Activated T-helper 2 cell treated with anti-CD3 and anti-CD28 coated beads, Interferon-gamma antibody, Interleukin-2, Interleukin-4, amounts not matched to agents 10 μg/mL and 5 μg/mL and 100 μg/mL, durations not matched to agents 14 hours and 24 hours and 36 hours (primary cell): ENCODE results near the gene PPP2R2C. TPM values are rescaled to one million over a fixed set of nuclear protein-coding genes. Genes with fewer than 3 reads are reported as not detected.

ENCODE experiments used
- DNase-seq: peaks from one replicate; pipeline ENCODE4 v3.0.0; 2021; ENCODE audit warnings: low spot score
- H3K27ac Mint-ChIP-seq: one replicate; pipeline ENCODE4 v1.8.0; 2021; ENCODE audit warnings: mixed read lengths
- H3K27me3 Mint-ChIP-seq: one replicate; pipeline ENCODE4 v1.8.0; 2021; ENCODE audit warnings: low read depth, mixed read lengths
- H3K36me3 Mint-ChIP-seq: one replicate; pipeline ENCODE4 v1.8.0; 2021; ENCODE audit warnings: low read depth, mixed read lengths
- H3K4me1 Mint-ChIP-seq: one replicate; pipeline ENCODE4 v1.8.0; 2021; ENCODE audit warnings: low read depth, mixed read lengths
- H3K4me3 Mint-ChIP-seq: one replicate; pipeline ENCODE4 v1.8.0; 2021; ENCODE audit warnings: low read depth, mild to moderate bottlenecking, moderate library complexity, mixed read lengths
- H3K9me3 Mint-ChIP-seq: one replicate; pipeline ENCODE4 v1.8.0; 2021; ENCODE audit warnings: mixed read lengths
- intact Hi-C: fragments of 100-400 bp; cut with micrococcal nuclease; formaldehyde crosslinking; loops from one replicate; pipeline ENCODE4 v1.15.1; 2023
- total RNA-seq: library from RNA; stranded (reverse); gene quantifications from 2 replicates; pipeline ENCODE4 v1.2.3, GENCODE V29; 2022

Gene PPP2R2C
- total RNA-seq, 1 donor from 2014 or later: not detected

DNA sequence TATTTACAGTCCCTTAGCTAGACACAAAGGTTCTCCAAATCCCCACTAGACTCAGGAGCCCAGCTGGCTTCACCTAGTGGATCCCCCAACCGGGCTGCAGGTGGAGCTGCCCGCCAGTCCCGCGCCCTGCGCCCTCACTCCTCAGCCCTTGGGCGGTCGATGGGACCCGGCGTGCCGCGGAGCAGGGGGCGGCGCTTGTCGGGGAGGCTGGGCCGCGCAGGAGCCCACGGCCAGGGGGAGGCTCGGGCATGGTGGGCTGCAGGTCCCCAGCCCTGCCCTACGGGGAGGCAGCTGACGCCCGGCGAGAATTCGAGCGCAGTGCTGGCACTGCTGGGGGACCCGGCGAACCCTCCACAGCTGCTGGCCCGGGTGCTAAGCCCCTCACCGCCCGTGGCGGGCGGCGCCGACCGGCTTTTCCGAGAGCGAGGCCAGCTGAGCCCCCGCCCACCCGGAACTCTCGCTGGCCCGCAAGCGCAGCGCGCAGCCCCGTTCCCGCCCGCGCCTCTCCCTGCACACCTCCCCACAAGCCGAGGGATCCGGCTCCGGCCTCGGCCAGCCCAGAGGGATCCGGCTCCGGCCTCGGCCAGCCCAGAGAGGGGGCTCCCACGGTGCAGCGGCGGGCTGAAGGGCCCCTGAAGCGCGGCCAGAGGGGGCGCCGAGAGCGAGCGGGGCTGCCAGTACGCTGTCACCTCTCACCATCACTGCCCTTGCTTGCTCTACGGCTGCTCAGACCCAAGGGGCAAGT, 163.3 kb downstream of the PPP2R2C start:
- DNase-seq: no peak

DNA sequence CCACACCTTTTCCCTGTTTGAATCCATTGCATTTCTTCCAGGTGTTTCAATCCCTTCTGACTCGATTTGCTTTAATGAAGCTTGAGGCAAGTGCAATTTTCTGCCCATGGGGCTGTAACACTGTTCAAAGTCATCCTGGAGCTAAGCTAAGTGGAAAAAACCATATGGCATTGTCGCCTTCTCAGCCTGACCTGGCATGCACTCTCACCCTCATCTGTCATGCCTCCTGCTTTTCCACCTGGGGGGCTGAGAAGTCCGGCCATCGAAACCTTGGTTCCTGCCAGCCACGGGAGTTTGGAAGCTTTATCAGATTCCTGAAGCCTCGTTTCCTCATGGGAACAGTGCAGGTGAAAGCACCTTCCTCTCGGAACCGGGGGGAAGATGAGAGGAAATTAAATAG, 164.5 kb downstream of the PPP2R2C start:
- no peaks in the 10 kb centered on the region for H3K9me3 Mint-ChIP-seq
- intact Hi-C loops: no loop called here
- H3K4me3 Mint-ChIP-seq: no peak overlapping the region
- no peak for DNase-seq
- no peaks in the 10 kb centered on the region for H3K36me3 Mint-ChIP-seq
- H3K27ac Mint-ChIP-seq: no peak overlapping the region
- peaks cover 33% of the 10 kb centered on the region for H3K27me3 Mint-ChIP-seq
- H3K4me1 Mint-ChIP-seq: no peaks in the 10 kb centered on the region

More for the DNA sequence above, 163.3 kb downstream of the PPP2R2C start:
- H3K36me3 Mint-ChIP-seq: no peaks in the 10 kb centered on the region
- peaks cover 35% of the 10 kb centered on the region for H3K27me3 Mint-ChIP-seq
- intact Hi-C loops: no loop called here
- no peak overlapping the region for H3K4me3 Mint-ChIP-seq
- no peaks in the 10 kb centered on the region for H3K4me1 Mint-ChIP-seq
- H3K9me3 Mint-ChIP-seq: no peaks in the 10 kb centered on the region
- no peak overlapping the region for H3K27ac Mint-ChIP-seq

DNA sequence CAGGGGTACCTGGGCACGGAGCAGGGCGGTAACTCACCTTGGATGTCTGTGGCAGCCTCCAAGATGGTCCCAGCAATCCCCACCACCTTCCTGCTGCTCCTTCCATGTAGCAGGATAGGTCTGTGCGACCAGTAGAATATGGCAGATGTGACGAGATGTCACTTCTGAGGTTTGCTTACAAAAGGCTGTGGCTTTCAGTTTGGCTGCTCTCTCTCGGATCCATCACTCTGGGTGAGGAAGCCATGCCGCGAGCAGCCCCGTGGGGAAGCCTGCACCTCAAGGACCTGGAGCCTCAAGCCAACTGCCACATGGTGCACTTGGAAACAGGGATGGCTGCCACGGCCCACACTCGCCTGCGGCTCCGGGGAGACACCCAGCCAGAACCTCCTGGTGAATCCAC, 165.2 kb downstream of the PPP2R2C start:
- peaks cover 33% of the 10 kb centered on the region for H3K27me3 Mint-ChIP-seq
- no peak overlapping the region for H3K4me3 Mint-ChIP-seq
- no peak overlapping the region for H3K27ac Mint-ChIP-seq
- no peaks in the 10 kb centered on the region for H3K9me3 Mint-ChIP-seq
- H3K4me1 Mint-ChIP-seq: no peaks in the 10 kb centered on the region
- no peak for DNase-seq
- intact Hi-C loops: no loop called here
- no peaks in the 10 kb centered on the region for H3K36me3 Mint-ChIP-seq

DNA sequence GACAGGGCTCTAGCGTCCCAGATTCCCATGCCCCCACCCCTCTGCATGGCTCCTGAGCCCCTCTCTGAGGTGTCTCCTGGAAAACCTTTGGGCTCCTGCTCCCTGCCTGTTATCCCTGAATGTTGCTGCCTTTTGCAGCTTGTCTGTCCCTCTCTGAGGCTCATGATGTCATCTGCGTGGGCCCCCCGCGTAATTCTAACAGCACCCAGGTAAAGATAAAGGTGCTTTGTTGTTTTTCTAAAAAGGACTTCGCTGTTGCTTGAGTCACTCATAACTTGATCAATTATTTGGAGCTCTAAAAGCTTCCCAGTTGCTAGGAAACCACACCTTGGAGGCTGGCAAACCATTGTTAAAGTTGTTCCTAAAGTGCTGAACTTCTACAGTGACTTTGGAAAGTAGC, 166.1 kb downstream of the PPP2R2C start:
- H3K4me1 Mint-ChIP-seq: no peaks in the 10 kb centered on the region
- intact Hi-C loops: no loop called here
- no peak for DNase-seq
- no peaks in the 10 kb centered on the region for H3K36me3 Mint-ChIP-seq
- no peak overlapping the region for H3K4me3 Mint-ChIP-seq
- H3K9me3 Mint-ChIP-seq: no peaks in the 10 kb centered on the region
- H3K27me3 Mint-ChIP-seq: peaks cover 33% of the 10 kb centered on the region
- H3K27ac Mint-ChIP-seq: no peak overlapping the region

DNA sequence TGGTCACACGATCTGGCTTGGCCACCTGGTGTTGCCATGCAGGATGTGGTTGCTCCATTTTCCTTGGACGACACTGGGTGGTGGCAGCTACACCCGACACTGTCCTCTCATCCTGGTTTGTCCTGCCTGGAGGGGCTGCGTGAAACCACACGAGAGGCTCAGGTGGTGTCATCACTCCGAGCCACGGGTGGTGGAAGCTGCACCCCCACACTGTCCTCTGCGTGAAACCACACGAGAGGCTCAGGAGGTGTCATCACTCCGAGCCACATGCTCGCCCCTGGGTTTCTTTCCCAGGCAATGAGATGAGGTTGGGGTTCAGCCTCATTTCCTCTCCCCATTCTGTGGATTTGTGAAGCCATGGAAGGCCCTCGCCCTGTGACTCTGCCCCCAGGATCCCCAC, 168.5 kb downstream of the PPP2R2C start:
- intact Hi-C loops: no loop called here
- no peaks in the 10 kb centered on the region for H3K36me3 Mint-ChIP-seq
- H3K4me1 Mint-ChIP-seq: no peaks in the 10 kb centered on the region
- no peak overlapping the region for H3K27ac Mint-ChIP-seq
- H3K4me3 Mint-ChIP-seq: no peak overlapping the region
- no peak for DNase-seq
- H3K27me3 Mint-ChIP-seq: peaks cover 15% of the 10 kb centered on the region
- H3K9me3 Mint-ChIP-seq: no peaks in the 10 kb centered on the region

DNA sequence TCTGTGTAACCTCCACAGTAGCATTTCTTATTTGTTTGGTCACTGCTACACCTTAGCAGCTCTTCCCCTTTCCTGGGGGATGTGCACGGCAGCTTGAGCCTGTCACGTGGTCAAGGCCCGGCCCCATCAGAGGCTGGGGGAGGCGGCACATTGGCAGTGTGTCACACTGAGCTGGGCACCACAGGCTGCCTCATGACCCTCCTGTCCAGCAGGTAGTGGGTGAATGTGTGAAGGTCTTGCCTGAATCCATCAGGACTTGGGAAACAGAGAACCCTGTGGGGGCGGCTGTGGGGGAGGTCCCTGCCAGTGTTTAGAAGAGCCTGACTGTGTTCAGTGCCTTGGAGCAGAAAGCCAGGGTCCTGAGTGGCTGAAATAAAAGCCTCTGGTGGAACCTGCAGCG, 169.5 kb downstream of the PPP2R2C start:
- intact Hi-C loops: no loop called here
- Mint-ChIP-seq H3K4me1 (no peaks in the 10 kb centered on the region), H3K27me3 (peaks cover 6% of the 10 kb centered on the region), H3K4me3 (no peak overlapping the region), H3K36me3 (no peaks in the 10 kb centered on the region), H3K9me3 (no peaks in the 10 kb centered on the region), H3K27ac (no peak overlapping the region)
- DNase-seq: no peak

DNA sequence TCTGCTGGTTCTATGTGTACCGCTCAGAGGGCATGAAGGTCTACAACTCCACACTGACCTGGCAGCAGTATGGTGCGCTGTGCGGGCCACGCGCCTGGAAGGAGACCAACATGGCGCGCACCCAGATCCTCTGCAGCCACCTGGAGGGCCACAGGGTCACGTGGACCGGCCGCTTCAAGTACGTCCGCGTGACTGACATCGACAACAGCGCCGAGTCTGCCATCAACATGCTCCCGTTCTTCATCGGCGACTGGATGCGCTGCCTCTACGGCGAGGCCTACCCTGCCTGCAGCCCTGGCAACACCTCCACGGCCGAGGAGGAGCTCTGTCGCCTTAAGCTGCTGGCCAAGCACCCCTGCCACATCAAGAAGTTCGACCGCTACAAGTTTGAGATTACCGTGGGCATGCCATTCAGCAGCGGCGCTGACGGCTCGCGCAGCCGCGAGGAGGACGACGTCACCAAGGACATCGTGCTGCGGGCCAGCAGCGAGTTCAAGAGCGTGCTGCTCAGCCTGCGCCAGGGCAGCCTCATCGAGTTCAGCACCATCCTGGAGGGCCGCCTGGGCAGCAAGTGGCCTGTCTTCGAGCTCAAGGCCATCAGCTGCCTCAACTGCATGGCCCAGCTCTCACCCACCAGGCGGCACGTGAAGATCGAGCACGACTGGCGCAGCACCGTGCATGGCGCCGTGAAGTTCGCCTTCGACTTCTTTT, 170.5 kb downstream of the PPP2R2C start:
- H3K4me1 Mint-ChIP-seq: no peaks in the 10 kb centered on the region
- H3K4me3 Mint-ChIP-seq: no peak overlapping the region
- intact Hi-C loops: no loop called here
- peaks cover 6% of the 10 kb centered on the region for H3K27me3 Mint-ChIP-seq
- no peak for DNase-seq
- no peaks in the 10 kb centered on the region for H3K36me3 Mint-ChIP-seq
- no peak overlapping the region for H3K27ac Mint-ChIP-seq
- no peaks in the 10 kb centered on the region for H3K9me3 Mint-ChIP-seq

DNA sequence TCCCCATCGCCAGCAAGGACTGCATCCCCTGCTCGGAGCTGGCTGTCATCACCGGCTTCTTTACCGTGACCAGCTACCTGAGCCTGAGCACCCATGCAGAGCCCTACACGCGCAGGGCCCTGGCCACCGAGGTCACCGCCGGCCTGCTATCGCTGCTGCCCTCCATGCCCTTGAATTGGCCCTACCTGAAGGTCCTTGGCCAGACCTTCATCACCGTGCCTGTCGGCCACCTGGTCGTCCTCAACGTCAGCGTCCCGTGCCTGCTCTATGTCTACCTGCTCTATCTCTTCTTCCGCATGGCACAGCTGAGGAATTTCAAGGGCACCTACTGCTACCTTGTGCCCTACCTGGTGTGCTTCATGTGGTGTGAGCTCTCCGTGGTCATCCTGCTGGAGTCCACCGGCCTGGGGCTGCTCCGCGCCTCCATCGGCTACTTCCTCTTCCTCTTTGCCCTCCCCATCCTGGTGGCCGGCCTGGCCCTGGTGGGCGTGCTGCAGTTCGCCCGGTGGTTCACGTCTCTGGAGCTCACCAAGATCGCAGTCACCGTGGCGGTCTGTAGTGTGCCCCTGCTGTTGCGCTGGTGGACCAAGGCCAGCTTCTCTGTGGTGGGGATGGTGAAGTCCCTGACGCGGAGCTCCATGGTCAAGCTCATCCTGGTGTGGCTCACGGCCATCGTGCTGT, 171.2 kb downstream of the PPP2R2C start:
- no peaks in the 10 kb centered on the region for H3K36me3 Mint-ChIP-seq
- intact Hi-C loops: no loop called here
- no peak overlapping the region for H3K4me3 Mint-ChIP-seq
- no peaks in the 10 kb centered on the region for H3K4me1 Mint-ChIP-seq
- H3K27ac Mint-ChIP-seq: no peak overlapping the region
- no peak for DNase-seq
- H3K9me3 Mint-ChIP-seq: no peaks in the 10 kb centered on the region
- H3K27me3 Mint-ChIP-seq: no peaks in the 10 kb centered on the region

DNA sequence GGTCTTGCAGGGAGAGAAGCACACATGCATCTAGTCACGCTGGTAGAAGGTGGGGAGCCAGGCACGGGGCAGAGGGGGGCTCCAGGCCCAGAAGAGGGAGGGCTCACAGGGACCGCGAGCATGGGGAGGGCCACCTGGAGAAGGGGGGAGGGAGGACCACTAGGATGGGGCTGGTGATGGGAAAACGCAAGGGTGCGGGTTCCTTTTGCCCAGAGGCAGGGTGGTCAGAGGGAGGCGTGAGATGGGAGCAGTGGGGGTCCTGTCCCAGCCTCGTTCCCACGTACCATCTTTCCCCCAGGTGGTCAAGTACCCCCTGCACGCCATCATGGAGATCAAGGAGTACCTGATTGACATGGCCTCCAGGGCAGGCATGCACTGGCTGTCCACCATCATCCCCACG, 172.1 kb downstream of the PPP2R2C start:
- Mint-ChIP-seq H3K36me3 (no peaks in the 10 kb centered on the region), H3K4me1 (no peaks in the 10 kb centered on the region), H3K9me3 (no peaks in the 10 kb centered on the region), H3K27me3 (no peaks in the 10 kb centered on the region), H3K4me3 (no peak overlapping the region), H3K27ac (no peak overlapping the region)
- DNase-seq: no peak
- intact Hi-C loops: no loop called here

DNA sequence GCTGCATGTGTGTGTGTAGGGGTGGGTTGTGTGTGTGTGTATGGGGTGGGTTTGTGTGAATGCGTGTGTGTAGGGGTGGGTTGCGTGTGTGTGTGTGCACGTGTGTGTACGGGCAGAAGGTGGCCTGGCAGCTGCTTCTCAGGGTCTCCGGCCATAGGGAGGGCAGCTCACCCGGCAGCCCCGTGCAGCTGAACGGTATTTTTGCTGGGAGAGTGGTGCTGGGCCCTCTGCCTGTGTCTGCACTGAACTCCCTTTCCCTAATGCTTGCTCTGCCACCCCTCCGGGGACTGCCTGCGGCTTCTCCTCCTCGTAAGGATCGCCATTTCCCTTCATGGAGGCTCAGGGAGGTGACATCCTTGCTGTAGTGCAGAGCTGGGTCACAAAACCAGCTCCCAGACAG, 172.5 kb downstream of the PPP2R2C start:
- Mint-ChIP-seq H3K36me3 (no peaks in the 10 kb centered on the region), H3K9me3 (no peaks in the 10 kb centered on the region), H3K27me3 (no peaks in the 10 kb centered on the region), H3K4me3 (no peak overlapping the region), H3K27ac (no peak overlapping the region), H3K4me1 (no peaks in the 10 kb centered on the region)
- intact Hi-C loops: no loop called here
- no peak for DNase-seq

DNA sequence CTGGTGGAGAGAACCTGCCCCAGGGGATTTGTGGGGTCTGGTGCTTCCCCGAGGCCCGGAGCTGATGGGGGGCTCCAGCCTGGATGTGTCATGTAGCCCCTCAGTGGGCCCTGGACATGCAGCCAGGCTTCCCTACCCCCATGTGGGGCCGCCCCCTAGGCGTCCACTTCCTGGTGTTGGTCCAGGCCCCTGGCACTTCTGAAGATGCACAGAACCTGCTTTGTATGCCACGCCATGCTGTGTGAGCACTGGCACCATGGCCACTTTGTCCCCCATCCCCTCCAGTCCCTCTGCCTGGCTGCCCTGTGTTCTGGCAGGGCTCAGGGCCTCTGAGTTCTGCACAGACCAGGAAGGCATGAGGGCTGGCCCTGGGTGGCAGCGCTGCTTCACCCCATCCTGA, 173.6 kb downstream of the PPP2R2C start:
- no peak for DNase-seq
- Mint-ChIP-seq H3K27me3 (no peaks in the 10 kb centered on the region), H3K27ac (no peak overlapping the region), H3K36me3 (no peaks in the 10 kb centered on the region), H3K9me3 (no peaks in the 10 kb centered on the region), H3K4me3 (no peak overlapping the region), H3K4me1 (no peaks in the 10 kb centered on the region)
- intact Hi-C loops: no loop called here

DNA sequence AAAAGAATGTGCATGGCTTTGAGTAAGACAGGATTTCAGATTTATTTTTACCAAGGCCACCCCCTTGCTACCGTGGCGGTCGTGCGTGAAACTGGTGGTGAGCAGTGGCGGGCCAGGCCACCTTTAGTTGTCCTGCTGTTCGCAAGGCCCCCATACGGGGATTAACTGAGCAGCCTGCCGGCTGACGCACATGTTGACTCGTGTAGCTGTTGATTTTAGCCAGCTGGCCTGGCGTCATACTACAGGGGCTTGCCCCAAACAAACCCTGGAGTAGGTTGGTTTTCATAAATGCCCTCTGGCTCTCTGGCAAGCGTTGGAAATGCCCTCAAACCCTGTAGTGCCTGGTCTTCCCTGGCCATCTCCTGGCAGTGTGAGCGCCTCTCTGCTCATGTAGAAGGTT, 174.4 kb downstream of the PPP2R2C start:
- Mint-ChIP-seq H3K27ac (no peak overlapping the region), H3K9me3 (no peaks in the 10 kb centered on the region), H3K4me1 (no peaks in the 10 kb centered on the region), H3K4me3 (no peak overlapping the region), H3K27me3 (no peaks in the 10 kb centered on the region), H3K36me3 (no peaks in the 10 kb centered on the region)
- intact Hi-C loops: no loop called here
- no peak for DNase-seq

DNA sequence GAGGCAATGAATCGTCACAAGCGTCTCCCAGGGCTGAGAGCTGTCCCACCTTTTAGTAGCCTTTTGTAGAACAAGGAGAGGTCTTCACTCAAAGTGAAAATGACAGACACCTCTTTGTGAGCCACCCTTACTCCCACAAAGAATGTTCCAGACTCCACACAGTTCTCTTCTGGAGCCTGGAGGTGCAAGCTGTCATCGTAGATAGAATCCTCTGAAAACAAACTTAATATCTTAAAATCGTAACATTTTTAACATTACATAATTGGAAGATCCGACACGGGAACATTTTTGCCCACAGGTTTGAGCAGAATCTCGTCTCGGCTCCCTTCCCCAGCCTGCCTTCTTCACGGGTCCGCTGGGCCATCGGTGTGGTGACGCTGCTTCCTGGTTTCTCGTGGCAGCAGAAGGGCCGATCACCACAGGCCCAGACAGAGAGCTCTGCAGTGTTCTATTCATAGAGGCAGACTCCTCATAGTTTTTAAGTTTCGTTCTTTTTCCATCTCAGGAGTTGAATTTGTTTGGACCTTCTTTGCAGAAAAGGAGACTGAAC, 175.1 kb downstream of the PPP2R2C start:
- Mint-ChIP-seq H3K4me1 (no peaks in the 10 kb centered on the region), H3K9me3 (no peaks in the 10 kb centered on the region), H3K4me3 (no peak overlapping the region), H3K36me3 (no peaks in the 10 kb centered on the region), H3K27me3 (no peaks in the 10 kb centered on the region), H3K27ac (no peak overlapping the region)
- DNase-seq: no peak
- intact Hi-C loops: no loop called here
